HG03558 (cell line): ENCODE data around the gene LHX3.

Source experiments
- ATAC-seq: cut with Tn5 transposase; IDR thresholded peaks from one replicate; pipeline ENCODE4 v1.9.1; 2021; ENCODE audit warnings: moderate number of reproducible peaks; ENCODE audit not compliant: unreplicated experiment; ENCODE audit errors: extremely low read depth

LHX3 gene

GRCh38 chr9:136147038-136147889, 57.7 kb downstream of the LHX3 start:
- no peak for ATAC-seq
